Thymus (tissue), 11 donors: Measurements from ENCODE around the gene PLSCR4. TPM values are rescaled to one million over a fixed set of nuclear protein-coding genes. Genes with fewer than 3 reads are reported as not detected.
"Not testable (repeated sequence)": the region's sequence is repeated elsewhere in the genome, so short reads cannot be mapped to it uniquely, and the experiment has no call there.

Experiments used
- DNase-seq, 9 donors: peaks; one replicate each; pipeline ENCODE4 v3.0.0-alpha.2; 2013; ENCODE audit warnings: low spot score in 9 of 9, low read depth in 6 of 9, missing footprints in 1 of 9
- H3K27ac ChIP-seq, 2 donors: one replicate each; pipeline ENCODE4 v1.5.1; 2013; ENCODE audit warnings: control low read depth in 1 of 2, low read depth in 1 of 2, low read length in 1 of 2, mild to moderate bottlenecking in 1 of 2, moderate library complexity in 1 of 2
- H3K27me3 ChIP-seq, 2 donors: one replicate each; pipeline ENCODE4 v1.5.1; 2013; ENCODE audit warnings: low read length in 1 of 2; ENCODE audit not compliant: control insufficient read depth in 2 of 2, insufficient read depth in 1 of 2
- H3K36me3 ChIP-seq, 2 donors: one replicate each; pipeline ENCODE4 v1.5.1; 2013; ENCODE audit warnings: low read length in 1 of 2, mild to moderate bottlenecking in 1 of 2, moderate library complexity in 1 of 2; ENCODE audit not compliant: control insufficient read depth in 2 of 2, insufficient read depth in 2 of 2
- H3K4me1 ChIP-seq, 2 donors: one replicate each; pipeline ENCODE4 v1.5.1; 2013; ENCODE audit warnings: low read length in 2 of 2; ENCODE audit not compliant: control insufficient read depth in 2 of 2, insufficient read depth in 2 of 2
- H3K4me3 ChIP-seq, 2 donors: one replicate each; pipeline ENCODE4 v1.5.1; 2013; ENCODE audit warnings: low read length in 2 of 2, control low read depth in 1 of 2, mild to moderate bottlenecking in 1 of 2
- H3K9me3 ChIP-seq, 2 donors: one replicate each; pipeline ENCODE4 v1.5.1; 2013; ENCODE audit warnings: low read length in 1 of 2, mild to moderate bottlenecking in 1 of 2; ENCODE audit not compliant: control insufficient read depth in 2 of 2, insufficient read depth in 1 of 2
- WGBS: extraction: QIAGEN DNeasy Blood & Tissue Kit; methylation state at CpG from one replicate; pipeline ENCODE4 v1.1.7; 2013; 5-methylcytosine and 5-hydroxymethylcytosine counted together
- polyA plus RNA-seq: library from polyadenylated mRNA; stranded (reverse); fragments of 200-250 nt; gene quantifications from one replicate; pipeline ENCODE4 v1.2.3, GENCODE V29; 2013
- total RNA-seq: library from RNA; stranded (reverse); fragments of 120-200 nt; gene quantifications from one replicate; pipeline ENCODE4 v1.2.4, GENCODE V29; 2013
- donor health status: healthy.

The PLSCR4 gene
- total and polyA plus RNA-seq, 2 donors, result 4.1 to 11.8 TPM

GRCh38 chr3:146256851-146257486 lies 6.1 kb upstream of the PLSCR4 start:
- no peaks in the 10 kb centered on the region for H3K9me3 ChIP-seq
- H3K4me1 ChIP-seq, result no peaks in the 10 kb centered on the region
- H3K27me3 ChIP-seq, result no peaks in the 10 kb centered on the region
- no peak overlapping the region for H3K4me3 ChIP-seq
- no peak overlapping the region for H3K27ac ChIP-seq
- 92% methylated on average over 3 of the region's 3 CpGs for WGBS
- no peak for DNase-seq
- H3K36me3 ChIP-seq, result no peaks in the 10 kb centered on the region

- not testable (repeated sequence) for H3K27ac ChIP-seq, H3K9me3 ChIP-seq, H3K36me3 ChIP-seq, H3K4me3 ChIP-seq, H3K4me1 ChIP-seq, DNase-seq
- 88% methylated on average over 10 of the region's 10 CpGs for WGBS
- H3K27me3 ChIP-seq, result peaks cover 7 to 18% of the 10 kb centered on the region in 2 donors
Observed at GRCh38 chr3:146252445-146252844, 1.5 kb upstream of the PLSCR4 start.

- peak overlapping the region in 1 of 2 donors; percentile 42 for H3K4me3 ChIP-seq
- no peaks in the 10 kb centered on the region for H3K9me3 ChIP-seq
- no peaks in the 10 kb centered on the region for H3K36me3 ChIP-seq
- peaks cover 7 to 18% of the 10 kb centered on the region in 2 donors for H3K27me3 ChIP-seq
- H3K4me1 ChIP-seq, result peaks cover 0 to 4% of the 10 kb centered on the region in 2 donors
- H3K27ac ChIP-seq, result peak overlapping the region in 1 of 2 donors; percentile 2
- 88% methylated on average over 1 of the region's 1 CpG for WGBS
- DNase-seq, result no peak
Observed at GRCh38 chr3:146249921-146250320, 984 bp downstream of the PLSCR4 start.

- DNase-seq, result no peak
- Histone ChIP-seq H3K4me1 (peaks cover 0 to 4% of the 10 kb centered on the region in 2 donors), H3K9me3 (no peaks in the 10 kb centered on the region), H3K36me3 (no peaks in the 10 kb centered on the region), H3K27me3 (peaks cover 7 to 18% of the 10 kb centered on the region in 2 donors), H3K27ac (no peak overlapping the region), H3K4me3 (no peak overlapping the region)
- 95% methylated on average over 1 of the region's 1 CpG for WGBS
Observed at GRCh38 chr3:146247911-146248310, 3.0 kb downstream of the PLSCR4 start.

GRCh38 chr3:146246526-146246925 lies 4.4 kb downstream of the PLSCR4 start:
- no peak for DNase-seq

GRCh38 chr3:146243559-146243958 lies 7.3 kb downstream of the PLSCR4 start:
- Histone ChIP-seq H3K27ac (no peak overlapping the region), H3K4me1 (no peaks in the 10 kb centered on the region), H3K9me3 (no peaks in the 10 kb centered on the region), H3K27me3 (no peaks in the 10 kb centered on the region), H3K4me3 (no peak overlapping the region), H3K36me3 (no peaks in the 10 kb centered on the region)
- DNase-seq, result no peak
- WGBS, result 94% methylated on average over 1 of the region's 1 CpG

More at GRCh38 chr3:146246526-146246925, 4.4 kb downstream of the PLSCR4 start:
- H3K9me3 ChIP-seq, result no peaks in the 10 kb centered on the region
- peaks cover 7 to 15% of the 10 kb centered on the region in 2 donors for H3K27me3 ChIP-seq
- no peaks in the 10 kb centered on the region for H3K36me3 ChIP-seq
- peaks cover 0 to 4% of the 10 kb centered on the region in 2 donors for H3K4me1 ChIP-seq
- no peak overlapping the region for H3K27ac ChIP-seq
- H3K4me3 ChIP-seq, result no peak overlapping the region
- WGBS, result 97% methylated on average over 2 of the region's 2 CpGs

GRCh38 chr3:146241523-146242240 lies 9.2 kb downstream of the PLSCR4 start:
- H3K27ac ChIP-seq, result no peak overlapping the region
- DNase-seq, result no peak
- no peak overlapping the region for H3K4me3 ChIP-seq

GRCh38 chr3:146233487-146233886 lies 17.4 kb downstream of the PLSCR4 start:
- H3K4me1 ChIP-seq, result no peaks in the 10 kb centered on the region
- H3K36me3 ChIP-seq, result no peaks in the 10 kb centered on the region
- H3K27me3 ChIP-seq, result no peaks in the 10 kb centered on the region
- H3K9me3 ChIP-seq, result peaks cover 0 to 5% of the 10 kb centered on the region in 2 donors
- no peak overlapping the region for H3K4me3 ChIP-seq
- DNase-seq, result no peak
- no peak overlapping the region for H3K27ac ChIP-seq

More at GRCh38 chr3:146241523-146242240, 9.2 kb downstream of the PLSCR4 start:
- H3K27me3 ChIP-seq, result no peaks in the 10 kb centered on the region
- no peaks in the 10 kb centered on the region for H3K4me1 ChIP-seq
- no peaks in the 10 kb centered on the region for H3K9me3 ChIP-seq
- WGBS, result 85% methylated on average over 9 of the region's 9 CpGs
- H3K36me3 ChIP-seq, result no peaks in the 10 kb centered on the region

- Histone ChIP-seq H3K4me1 (no peaks in the 10 kb centered on the region), H3K36me3 (no peaks in the 10 kb centered on the region), H3K27ac (peak overlapping the region in 1 of 2 donors; percentile 18), H3K27me3 (no peaks in the 10 kb centered on the region), H3K9me3 (no peaks in the 10 kb centered on the region), H3K4me3 (no peak overlapping the region)
- no peak for DNase-seq
- 95% methylated on average over 1 of the region's 1 CpG for WGBS
Observed at GRCh38 chr3:146227486-146227885, 23.4 kb downstream of the PLSCR4 start.
